Activated CD4-positive, alpha-beta T cell treated with anti-CD3 and anti-CD28 coated beads, Interleukin-2, amount 50 U/mL, for 16 hours (primary cell): Measurements from ENCODE around the gene LRRC8B.

Source experiments
- DNase-seq: peaks from one replicate; pipeline ENCODE4 v3.0.0-alpha.2; 2020

The LRRC8B gene

DNA sequence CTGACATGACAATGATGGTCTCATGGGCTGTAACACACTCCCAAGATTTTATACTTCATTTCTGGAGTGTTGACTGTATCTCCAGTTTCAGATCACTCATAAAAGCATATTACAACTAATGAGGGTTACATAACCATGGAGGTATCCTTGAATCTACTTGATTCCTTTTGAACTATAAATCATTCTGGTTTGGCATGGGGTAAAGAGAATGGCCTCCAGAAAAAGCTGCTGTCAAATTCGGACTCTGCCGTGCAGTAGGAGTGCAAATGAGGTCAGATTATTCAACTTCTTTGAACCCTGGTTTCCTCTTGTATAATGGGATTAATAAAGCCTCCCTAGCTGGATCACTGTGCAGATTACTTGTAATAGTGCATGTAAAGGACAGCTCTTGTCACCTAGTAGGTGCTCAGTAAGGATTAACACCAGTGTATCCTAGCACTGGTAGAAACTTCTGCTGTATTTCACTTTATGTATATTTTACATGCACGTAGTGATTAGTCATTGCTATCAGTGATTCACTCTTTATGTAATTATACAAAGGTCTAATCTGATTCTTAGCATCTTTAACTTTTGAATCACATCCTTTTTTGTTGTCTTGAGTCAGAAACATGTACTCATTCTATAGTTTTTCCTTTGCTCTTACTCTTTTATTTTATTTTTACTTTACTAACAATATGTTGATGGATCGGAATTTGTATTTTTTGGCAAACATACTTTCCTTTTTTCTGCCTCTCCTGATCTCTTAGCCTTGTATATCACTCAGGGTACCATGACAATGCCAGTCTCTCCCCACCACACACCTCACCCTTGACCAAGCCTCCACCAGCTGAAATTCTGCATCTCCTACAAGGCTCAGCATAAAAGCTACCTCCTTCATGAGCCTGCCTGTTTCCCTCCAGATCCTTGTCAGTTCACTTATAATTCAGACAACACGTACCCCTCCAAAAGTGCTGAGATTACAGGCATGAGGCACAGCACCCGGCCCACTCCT, 111.5 kb downstream of the LRRC8B start:
- peak; percentile 57 for DNase-seq

GRCh38 chr1:89637496-89637895, 112.9 kb downstream of the LRRC8B start:
- DNase-seq: no peak

DNA sequence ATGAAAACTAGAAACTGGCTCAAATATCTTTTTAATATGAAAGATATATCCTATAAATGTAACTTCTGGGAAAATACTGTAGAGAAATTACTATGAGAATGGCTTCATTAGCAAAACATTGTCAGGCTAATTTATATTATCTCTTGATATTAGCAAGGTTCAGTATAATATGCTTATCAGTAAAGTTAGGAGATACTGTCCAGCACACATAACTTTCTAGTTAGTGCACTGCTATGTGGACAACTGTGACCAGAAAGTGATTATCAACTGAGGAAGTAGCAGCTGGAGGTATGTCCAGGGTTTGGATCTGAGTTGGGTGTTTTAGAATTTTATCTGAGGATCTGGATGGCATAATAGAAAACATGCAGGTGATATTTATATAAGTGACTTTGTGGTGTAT, 115.8 kb downstream of the LRRC8B start:
- DNase-seq: no peak

GRCh38 chr1:89641781-89642180, 117.2 kb downstream of the LRRC8B start:
- DNase-seq: no peak

DNA sequence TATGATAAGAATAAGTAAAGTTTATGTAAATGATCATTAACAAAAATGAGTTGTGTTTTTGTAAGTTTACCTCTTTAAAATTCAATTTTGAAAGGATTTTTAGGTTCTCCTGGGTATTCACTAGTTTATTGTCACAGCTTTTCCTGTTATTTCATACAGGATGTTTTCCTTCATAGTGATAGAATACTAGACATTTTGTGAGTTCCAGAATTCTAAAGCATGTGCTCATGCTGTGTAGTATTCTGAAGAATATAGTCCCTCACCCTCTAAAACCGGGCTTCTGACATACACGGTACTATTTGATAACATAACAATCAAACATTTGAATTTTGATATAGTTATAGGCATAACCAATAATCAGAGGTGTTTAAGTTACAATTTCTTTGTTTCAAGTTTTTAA, 118.9 kb downstream of the LRRC8B start:
- no peak for DNase-seq

DNA sequence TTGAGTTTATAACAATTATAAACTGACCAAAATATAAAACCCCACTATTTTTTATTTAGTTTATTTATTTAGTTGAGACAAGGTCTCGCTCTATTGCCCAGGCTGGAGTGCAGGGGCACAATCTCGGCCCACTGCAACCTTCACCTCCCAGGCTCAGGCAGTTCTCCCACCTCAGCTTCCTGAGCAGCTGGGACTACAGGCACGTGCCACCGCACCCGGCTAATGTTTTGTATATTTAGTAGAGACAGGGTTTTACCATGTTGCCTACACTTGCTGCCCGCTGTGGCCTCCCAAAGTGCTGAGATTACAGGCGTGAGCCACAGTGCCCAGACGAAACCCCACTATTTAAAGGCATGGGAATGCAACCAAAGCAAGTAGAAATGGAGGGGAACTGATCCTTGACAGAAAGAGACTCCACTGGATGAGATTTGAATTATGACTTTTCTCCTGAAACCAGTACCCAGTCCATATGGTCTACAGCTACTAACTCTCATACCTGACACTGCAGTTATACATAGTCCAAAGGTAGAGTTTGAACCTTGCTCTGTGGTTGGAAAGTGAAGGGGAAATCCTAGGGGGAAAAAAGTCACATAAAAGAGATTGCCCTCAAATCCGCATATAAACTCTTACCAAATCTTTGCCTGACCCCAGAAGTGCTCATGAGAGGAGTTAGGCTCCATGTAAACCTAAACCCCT, 119.6 kb downstream of the LRRC8B start:
- no peak for DNase-seq

DNA sequence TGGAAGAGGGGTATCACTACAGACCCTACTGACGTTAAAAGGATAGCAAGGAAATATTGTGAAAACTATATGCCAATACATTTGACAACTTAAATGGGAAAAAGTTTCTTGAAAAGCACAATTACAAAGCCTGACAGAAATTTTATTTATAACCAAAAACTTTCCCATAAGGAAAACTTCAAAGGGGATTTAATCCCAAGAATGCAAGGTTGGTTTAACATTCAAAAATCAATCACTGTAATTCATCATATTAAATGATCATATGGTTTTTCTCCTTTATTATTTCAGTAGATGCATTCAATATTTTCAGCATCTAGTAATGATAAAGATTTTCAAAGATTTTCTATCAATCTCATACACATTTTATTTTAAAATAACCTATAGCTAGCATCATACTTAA, 121.6 kb downstream of the LRRC8B start:
- no peak for DNase-seq
